ENCODE measurements around the gene CYTH1.

Gene CYTH1

GRCh38 chr17:78785011-78785662 lies 3.1 kb upstream of the CYTH1 start:
- TF ChIP-seq POU6F1 (CRISPR knock-in tag; IDR thresholded peaks at IDR 0.05; ENCODE audit: borderline replicate concordance, low read depth) (no peak), SNAI2 (CRISPR knock-in tag; IDR thresholded peaks at IDR 0.05) (no peak), CSDC2 (CRISPR knock-in tag; IDR thresholded peaks at IDR 0.05) (no peak), ISL1 (CRISPR knock-in tag; IDR thresholded peaks at IDR 0.05) (no peak), ZNF565 (CRISPR knock-in tag; conservative IDR thresholded peaks at IDR 0.05; ENCODE audit: low read depth) (no peak), TOX (CRISPR knock-in tag; IDR thresholded peaks at IDR 0.05; ENCODE audit: borderline replicate concordance) (no peak), RARB (CRISPR knock-in tag; IDR thresholded peaks at IDR 0.05) (no peak), CSRNP3 (CRISPR knock-in tag; IDR thresholded peaks at IDR 0.05) (no peak), ZNF70 (CRISPR knock-in tag; IDR thresholded peaks at IDR 0.05) (no peak), ZC3H10 (CRISPR knock-in tag; IDR thresholded peaks at IDR 0.05) (no peak), CREB5 (CRISPR knock-in tag; IDR thresholded peaks at IDR 0.05; ENCODE audit: low read depth) (no peak), TSHZ2 (CRISPR knock-in tag; IDR thresholded peaks at IDR 0.05) (no peak)
- no peak for ATAC-seq

GRCh38 chr17:78784352-78784751 lies 2.3 kb upstream of the CYTH1 start:
- ATAC-seq, result no peak
- TF ChIP-seq CSRNP3 (CRISPR knock-in tag; IDR thresholded peaks at IDR 0.05) (no peak), PPARA (CRISPR knock-in tag; IDR thresholded peaks at IDR 0.05; ENCODE audit: borderline replicate concordance) (no peak), ZFP30 (CRISPR knock-in tag; IDR thresholded peaks at IDR 0.05) (no peak), ZC3H10 (CRISPR knock-in tag; IDR thresholded peaks at IDR 0.05) (no peak), OSR1 (CRISPR knock-in tag; IDR thresholded peaks at IDR 0.05) (no peak), RARB (CRISPR knock-in tag; IDR thresholded peaks at IDR 0.05) (no peak), ISL1 (CRISPR knock-in tag; IDR thresholded peaks at IDR 0.05) (no peak), POU6F1 (CRISPR knock-in tag; IDR thresholded peaks at IDR 0.05; ENCODE audit: borderline replicate concordance, low read depth) (no peak), ZNF565 (CRISPR knock-in tag; conservative IDR thresholded peaks at IDR 0.05; ENCODE audit: low read depth) (no peak), ARNTL (CRISPR knock-in tag; IDR thresholded peaks at IDR 0.05; ENCODE audit: borderline replicate concordance, low read depth) (no peak), CREB5 (CRISPR knock-in tag; IDR thresholded peaks at IDR 0.05; ENCODE audit: low read depth) (no peak), CSDC2 (CRISPR knock-in tag; IDR thresholded peaks at IDR 0.05) (no peak), BACH2 (CRISPR knock-in tag; IDR thresholded peaks at IDR 0.05; ENCODE audit: borderline replicate concordance) (no peak), ZNF8 (CRISPR knock-in tag; IDR thresholded peaks at IDR 0.05) (no peak), ESRRG (CRISPR knock-in tag; IDR thresholded peaks at IDR 0.05) (no peak), PATZ1 (CRISPR knock-in tag; IDR thresholded peaks at IDR 0.05; ENCODE audit: borderline replicate concordance) (no peak), TCF4 (CRISPR knock-in tag; IDR thresholded peaks at IDR 0.05; ENCODE audit: borderline replicate concordance) (no peak), SNAI2 (CRISPR knock-in tag; IDR thresholded peaks at IDR 0.05) (no peak), ZFP3 (CRISPR knock-in tag; IDR thresholded peaks at IDR 0.05) (no peak)

All from SK-N-SH treated with all-trans-retinoic acid at 6 μM for 48 hours (cell line).